DOHH2 (cell line): ENCODE measurements around the gene RGS10.

Source experiments
- EZH2phosphoT487 ChIP-seq: fragments of 200-600 bp; sonication (generic); IDR thresholded peaks from 2 replicates; pipeline ENCODE4 v1.6.1; 2017; ENCODE audit warnings: borderline replicate concordance, mild to moderate bottlenecking, antibody characterized with exemption, low read length, moderate library complexity, mixed read lengths
- TF ChIP-seq, protein P1 (sequence below): fragments of 200-600 bp; sonication (generic); IDR thresholded peaks from one replicate; pipeline ENCODE4 v1.5.1; 2014; ENCODE audit warnings: antibody characterized with exemption, mild to moderate bottlenecking, low read depth, low read length; ENCODE audit not compliant: poor library complexity, severe bottlenecking

DNA sequence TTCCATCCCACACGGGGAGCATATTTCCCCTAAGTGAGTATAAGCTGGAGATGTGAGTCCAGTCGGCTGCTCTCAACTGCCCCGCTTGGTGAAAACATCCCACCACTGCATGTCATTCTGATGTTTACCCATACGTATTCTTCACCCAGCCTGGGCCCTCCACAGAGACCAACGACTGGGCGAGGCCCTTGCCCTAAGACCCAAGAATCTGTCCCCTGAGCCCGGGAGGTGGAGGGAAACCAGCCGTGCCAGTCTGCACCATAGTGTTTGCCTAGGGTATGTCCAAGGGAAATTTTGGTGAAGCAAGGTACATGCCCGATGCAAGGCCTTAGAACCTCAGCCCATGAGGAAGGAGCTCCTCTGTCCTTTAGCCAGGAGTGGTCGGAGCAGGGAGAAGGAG, 67.9 kb downstream of the RGS10 start:
- TF ChIP-seq, protein P1, sequence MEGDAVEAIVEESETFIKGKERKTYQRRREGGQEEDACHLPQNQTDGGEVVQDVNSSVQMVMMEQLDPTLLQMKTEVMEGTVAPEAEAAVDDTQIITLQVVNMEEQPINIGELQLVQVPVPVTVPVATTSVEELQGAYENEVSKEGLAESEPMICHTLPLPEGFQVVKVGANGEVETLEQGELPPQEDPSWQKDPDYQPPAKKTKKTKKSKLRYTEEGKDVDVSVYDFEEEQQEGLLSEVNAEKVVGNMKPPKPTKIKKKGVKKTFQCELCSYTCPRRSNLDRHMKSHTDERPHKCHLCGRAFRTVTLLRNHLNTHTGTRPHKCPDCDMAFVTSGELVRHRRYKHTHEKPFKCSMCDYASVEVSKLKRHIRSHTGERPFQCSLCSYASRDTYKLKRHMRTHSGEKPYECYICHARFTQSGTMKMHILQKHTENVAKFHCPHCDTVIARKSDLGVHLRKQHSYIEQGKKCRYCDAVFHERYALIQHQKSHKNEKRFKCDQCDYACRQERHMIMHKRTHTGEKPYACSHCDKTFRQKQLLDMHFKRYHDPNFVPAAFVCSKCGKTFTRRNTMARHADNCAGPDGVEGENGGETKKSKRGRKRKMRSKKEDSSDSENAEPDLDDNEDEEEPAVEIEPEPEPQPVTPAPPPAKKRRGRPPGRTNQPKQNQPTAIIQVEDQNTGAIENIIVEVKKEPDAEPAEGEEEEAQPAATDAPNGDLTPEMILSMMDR: no peak
- no peak for TF ChIP-seq EZH2phosphoT487
